Ovary (tissue), 9 donors: Measurements from ENCODE around the gene RAD51C. TPM values are rescaled to one million over a fixed set of nuclear protein-coding genes. Genes with fewer than 3 reads are reported as not detected.
"Not testable (repeated sequence)": the region's sequence is repeated elsewhere in the genome, so short reads cannot be mapped to it uniquely, and the experiment has no call there.

Source experiments
- DNase-seq, 5 donors: peaks; one replicate each; pipeline ENCODE4 v3.0.0-alpha.2; 2019 to 2020
- H3K27ac ChIP-seq, 2 donors: fragments of 200-600 bp; one replicate each; pipeline versions ENCODE4 v1.5.1 to v1.8.0; 2019 to 2022
- H3K27me3 ChIP-seq: fragments of 200-600 bp; one replicate; pipeline ENCODE4 v1.8.0; 2022
- H3K36me3 ChIP-seq: fragments of 200-600 bp; sonication (generic); one replicate; pipeline ENCODE4 v1.5.1; 2019
- H3K4me1 ChIP-seq: one replicate; pipeline ENCODE4 v1.8.1; 2013; ENCODE audit warnings: mild to moderate bottlenecking, moderate library complexity; ENCODE audit not compliant: insufficient read depth
- H3K4me3 ChIP-seq: fragments of 200-600 bp; sonication (generic); one replicate; pipeline ENCODE4 v1.5.1; 2017
- H3K9me3 ChIP-seq, 2 donors: fragments of 200-600 bp in 1 of 2; sonication (generic) in 1 of 2; one replicate each; pipeline versions ENCODE4 v1.5.1 to v1.8.1; 2013 to 2019; ENCODE audit warnings: mild to moderate bottlenecking in 1 of 2, moderate library complexity in 1 of 2
- CTCF ChIP-seq, 3 donors: fragments of 450-650 bp in 2 of 3; fragments of 200-600 bp in 1 of 3; IDR thresholded peaks; one replicate each; pipeline versions ENCODE4 v1.5.1 to v1.8.0; 2016 to 2022; ENCODE audit warnings: antibody characterized with exemption in 3 of 3, mild to moderate bottlenecking in 1 of 3
- EP300 ChIP-seq: sonication (generic); formaldehyde crosslinking; IDR thresholded peaks from one replicate; pipeline ENCODE4 v1.6.1; 2017; ENCODE audit warnings: antibody characterized with exemption
- POLR2A ChIP-seq: fragments of 450-650 bp; IDR thresholded peaks from one replicate; pipeline ENCODE4 v1.6.1; 2017; ENCODE audit warnings: antibody characterized with exemption, mild to moderate bottlenecking, moderate library complexity
- WGBS, 3 donors: extraction: QIAGEN DNeasy Blood & Tissue Kit in 1 of 3; methylation state at CpG; one replicate each; pipeline versions ENCODE4 v1.1.5 to v1.1.7; 2013 to 2017; 5-methylcytosine and 5-hydroxymethylcytosine counted together
- intact Hi-C, 4 donors: fragments of 100-400 bp; cut with DNase I; formaldehyde crosslinking; loops; one replicate each; pipeline versions ENCODE4 v1.11.0 to v1.15.1; 2022 to 2023
- polyA plus RNA-seq, 2 donors: library from polyadenylated mRNA; stranded (reverse); fragments of 200-250 nt in 1 of 2; fragments of 350-450 nt in 1 of 2; fragmentation: Illumina TruSeq in 1 of 2; extraction: RNeasy Lipid Tissue Mini Kit (QIAGEN cat#74804) in 1 of 2; gene quantifications; one replicate each; pipeline ENCODE4 v1.2.3, GENCODE V29; 2013 to 2014
- total RNA-seq, 7 donors: library from RNA; depleted of rRNA in 2 of 7; stranded (reverse); fragments of >200 nt in 2 of 7; fragmentation: NEBNext Ultra II Directional in 3 of 7; extraction: Animal tissue kit (Norgen Biotek cat#: 25700) in 3 of 7; gene quantifications; one replicate each; pipeline versions ENCODE4 v1.1.0 to v1.2.4, GENCODE V29; 2016 to 2023
- donor health status: DM: no; HTN: no; CAD: no; lungs with moderate emphysema.
- donor health status: DM: no; HTN: no; CAD: no.
- donor health status: Bipolar disorder and iron deficiency.
- donor health status: DM: yes; HTN: yes; CAD: no.
- donor health status: DM: no; HTN: no; CAD: no.
- donor health status: DM: yes; HTN: yes; CAD: no.

Gene RAD51C
- total and polyA plus RNA-seq, 9 donors: 14.2 to 32.1 (median 20.1) TPM

GRCh38 chr17:58734811-58735210 lies 42.4 kb downstream of the RAD51C start:
- no peak for DNase-seq
- H3K36me3 ChIP-seq: no peaks in the 10 kb centered on the region
- no peaks in the 10 kb centered on the region for H3K4me1 ChIP-seq
- 65 to 77% (median 65%) methylated on average over 3 of the region's 3 CpGs for WGBS, 3 donors
- no peak overlapping the region for H3K4me3 ChIP-seq
- no peak overlapping the region for H3K27ac ChIP-seq
- H3K27me3 ChIP-seq: no peaks in the 10 kb centered on the region
- intact Hi-C loops: no loop called here
- TF ChIP-seq EP300 (no peak), CTCF (IDR thresholded peaks at IDR 0.05) (no peak), POLR2A (no peak)
- H3K9me3 ChIP-seq: no peaks in the 10 kb centered on the region

- Histone ChIP-seq H3K36me3 (no peaks in the 10 kb centered on the region), H3K4me1 (no peaks in the 10 kb centered on the region), H3K4me3 (no peak overlapping the region), H3K27ac (no peak overlapping the region), H3K9me3 (no peaks in the 10 kb centered on the region), H3K27me3 (no peaks in the 10 kb centered on the region)
- DNase-seq: no peak
- WGBS, 3 donors: 87 to 90% (median 89%) methylated on average over 8 of the region's 8 CpGs
- no peak for TF ChIP-seq EP300
- TF ChIP-seq POLR2A: no peak
- intact Hi-C loops: no loop called here
Observed at GRCh38 chr17:58741121-58741625, 48.8 kb downstream of the RAD51C start.

- H3K4me1 ChIP-seq: no peaks in the 10 kb centered on the region
- no peaks in the 10 kb centered on the region for H3K9me3 ChIP-seq
- no peak overlapping the region for H3K27ac ChIP-seq
- no peaks in the 10 kb centered on the region for H3K27me3 ChIP-seq
- no peaks in the 10 kb centered on the region for H3K36me3 ChIP-seq
- no peak for DNase-seq
- no peak overlapping the region for H3K4me3 ChIP-seq
- TF ChIP-seq CTCF (IDR thresholded peaks at IDR 0.05) (no peak), EP300 (no peak), POLR2A (no peak)
- intact Hi-C loops: no loop called here
- 88 to 97% (median 93%) methylated on average over 1 of the region's 1 CpG for WGBS, 3 donors
Observed at GRCh38 chr17:58747674-58748073, 55.3 kb downstream of the RAD51C start.

- H3K36me3 ChIP-seq, H3K27me3 ChIP-seq, intact Hi-C loops, H3K4me3 ChIP-seq, DNase-seq, H3K27ac ChIP-seq, H3K9me3 ChIP-seq, H3K4me1 ChIP-seq: not testable (repeated sequence)
Observed at GRCh38 chr17:58749627-58750026, 57.2 kb downstream of the RAD51C start.

GRCh38 chr17:58753026-58753425 lies 60.6 kb downstream of the RAD51C start:
- intact Hi-C loops: no loop called here
- no peak for DNase-seq
- no peaks in the 10 kb centered on the region for H3K9me3 ChIP-seq
- TF ChIP-seq CTCF (IDR thresholded peaks at IDR 0.05) (no peak), EP300 (no peak), POLR2A (no peak)
- no peaks in the 10 kb centered on the region for H3K36me3 ChIP-seq
- no peak overlapping the region for H3K4me3 ChIP-seq
- 44 to 47% (median 46%) methylated on average over 2 of the region's 2 CpGs for WGBS, 3 donors
- H3K27ac ChIP-seq: no peak overlapping the region
- no peaks in the 10 kb centered on the region for H3K27me3 ChIP-seq
- H3K4me1 ChIP-seq: peaks cover 4% of the 10 kb centered on the region

GRCh38 chr17:58755269-58755576 lies 62.8 kb downstream of the RAD51C start:
- no peak for TF ChIP-seq POLR2A
- TF ChIP-seq CTCF (IDR thresholded peaks at IDR 0.05): no peak
- no peak for TF ChIP-seq EP300
- WGBS, 3 donors: 3 to 9% (median 4%) methylated on average over 2 of the region's 2 CpGs
- H3K27me3 ChIP-seq: no peaks in the 10 kb centered on the region

More at GRCh38 chr17:58755269-58755576, 62.8 kb downstream of the RAD51C start:
- no peaks in the 10 kb centered on the region for H3K9me3 ChIP-seq
- no peak overlapping the region for H3K27ac ChIP-seq
- no peaks in the 10 kb centered on the region for H3K36me3 ChIP-seq
- no peak overlapping the region for H3K4me3 ChIP-seq
- intact Hi-C loops: no loop called here
- DNase-seq: no peak
- peaks cover 4% of the 10 kb centered on the region for H3K4me1 ChIP-seq
